Lower lobe of right lung (tissue), 2 donors: Measurements from ENCODE around the gene RAI14. TPM values are rescaled to one million over a fixed set of nuclear protein-coding genes. Genes with fewer than 3 reads are reported as not detected.

Experiments
- ATAC-seq, 2 donors: fragments of 200-7000 bp; cut with Tn5 transposase; one replicate each; pipeline ENCODE4 v1.9.1; 2020 to 2022; ENCODE audit warnings: mild to moderate bottlenecking in 2 of 2, moderate library complexity in 2 of 2
- DNase-seq: peaks from one replicate; pipeline ENCODE4 v3.0.0-alpha.2; 2020
- H3K27ac ChIP-seq: fragments of 200-600 bp; one replicate; pipeline ENCODE4 v1.8.0; 2022
- H3K27me3 ChIP-seq: fragments of 200-600 bp; one replicate; pipeline ENCODE4 v1.8.0; 2022; ENCODE audit warnings: low read depth
- H3K36me3 ChIP-seq: fragments of 200-600 bp; one replicate; pipeline ENCODE4 v1.8.0; 2022; ENCODE audit warnings: mild to moderate bottlenecking
- H3K4me1 ChIP-seq: fragments of 200-600 bp; one replicate; pipeline ENCODE4 v1.8.0; 2022
- H3K4me3 ChIP-seq: fragments of 200-600 bp; one replicate; pipeline ENCODE4 v1.8.0; 2022; ENCODE audit warnings: mild to moderate bottlenecking
- H3K9me3 ChIP-seq: fragments of 200-600 bp; one replicate; pipeline ENCODE4 v1.8.0; 2022
- CTCF ChIP-seq: fragments of 200-600 bp; IDR thresholded peaks from one replicate; pipeline ENCODE4 v1.8.0; 2022; ENCODE audit warnings: antibody characterized with exemption, mild to moderate bottlenecking
- intact Hi-C: fragments of 100-400 bp; cut with DNase I; formaldehyde crosslinking; loops from one replicate; pipeline ENCODE4 v1.11.0; 2022
- total RNA-seq: library from RNA; stranded (reverse); fragmentation: NEBNext Ultra II Directional; extraction: Animal tissue kit (Norgen Biotek cat#: 25700); gene quantifications from one replicate; pipeline ENCODE4 v1.2.1, GENCODE V29; 2021
- donor health status: DM: no; HTN: yes; CAD: no; lungs with severe emphysema.

Gene RAI14
- total RNA-seq, 1 donor from 2014 or later: 66.8 TPM

DNA sequence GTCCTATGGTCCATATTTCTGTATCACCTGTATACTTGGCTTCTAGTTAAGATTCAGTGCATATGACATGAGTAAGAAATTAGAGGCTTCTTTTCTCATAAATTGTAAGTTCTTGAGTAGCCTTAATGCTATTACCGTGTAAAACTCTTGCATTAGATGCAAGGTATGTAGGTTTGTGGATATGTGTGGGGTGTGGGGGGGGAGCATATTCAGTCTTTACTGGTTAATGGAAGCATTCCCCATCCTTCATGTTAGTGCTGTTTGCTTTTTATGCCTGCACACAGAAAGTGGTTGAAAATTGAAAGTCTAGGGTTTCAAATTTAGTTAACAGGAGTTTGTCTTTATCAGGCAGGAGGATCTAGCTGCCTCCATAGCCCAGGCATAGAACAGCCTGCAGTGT lies 16.1 kb downstream of the RAI14 start:
- Histone ChIP-seq H3K27ac (no peak overlapping the region), H3K36me3 (peaks cover 9% of the 10 kb centered on the region)
- intact Hi-C loops: no loop called here

GRCh38 chr5:34673463-34674125 lies 17.5 kb downstream of the RAI14 start:
- Histone ChIP-seq H3K36me3 (no peaks in the 10 kb centered on the region), H3K4me1 (peaks cover 17% of the 10 kb centered on the region), H3K27me3 (no peaks in the 10 kb centered on the region), H3K27ac (no peak overlapping the region), H3K9me3 (no peaks in the 10 kb centered on the region), H3K4me3 (no peak overlapping the region)
- intact Hi-C loops: no loop called here
- DNase-seq: no peak
- TF ChIP-seq CTCF: no peak
- peak; percentile 35 for ATAC-seq

More for the DNA sequence above, 16.1 kb downstream of the RAI14 start:
- no peak for TF ChIP-seq CTCF
- Histone ChIP-seq H3K4me1 (peaks cover 17% of the 10 kb centered on the region), H3K9me3 (no peaks in the 10 kb centered on the region), H3K27me3 (no peaks in the 10 kb centered on the region), H3K4me3 (no peak overlapping the region)
- ATAC-seq: no peak
- no peak for DNase-seq

DNA sequence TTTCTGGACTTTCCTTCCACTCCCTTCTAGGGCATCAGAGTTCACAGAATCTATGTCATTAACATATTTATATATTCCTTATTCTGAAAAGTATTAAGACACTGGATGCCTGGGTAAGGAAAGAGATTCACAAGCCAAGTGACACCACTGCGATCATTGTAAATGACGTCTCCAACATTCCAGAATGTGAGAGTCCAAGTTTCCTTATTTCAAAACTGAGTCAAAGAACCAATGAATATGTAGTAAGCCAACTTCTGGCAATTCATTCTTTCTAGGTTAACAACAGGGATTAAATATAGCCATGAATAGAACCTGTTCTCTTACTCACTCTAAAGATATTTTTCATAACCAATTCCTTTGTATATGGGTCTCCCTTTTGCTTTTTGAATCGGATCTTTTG lies 18.1 kb downstream of the RAI14 start:
- H3K4me1 ChIP-seq: peaks cover 17% of the 10 kb centered on the region
- no peaks in the 10 kb centered on the region for H3K27me3 ChIP-seq
- no peak overlapping the region for H3K27ac ChIP-seq
- no peak for DNase-seq
- H3K4me3 ChIP-seq: no peak overlapping the region
- no peaks in the 10 kb centered on the region for H3K36me3 ChIP-seq
- H3K9me3 ChIP-seq: no peaks in the 10 kb centered on the region
- TF ChIP-seq CTCF: no peak
- intact Hi-C loops: no loop called here
- no peak for ATAC-seq

GRCh38 chr5:34675857-34676256 lies 19.7 kb downstream of the RAI14 start:
- ATAC-seq: no peak

GRCh38 chr5:34676416-34676815 lies 20.3 kb downstream of the RAI14 start:
- peaks cover 17% of the 10 kb centered on the region for H3K4me1 ChIP-seq
- H3K27me3 ChIP-seq: no peaks in the 10 kb centered on the region
- H3K4me3 ChIP-seq: no peak overlapping the region
- no peak overlapping the region for H3K27ac ChIP-seq
- ATAC-seq (no peak), DNase-seq (no peak)
- intact Hi-C loops: no loop called here
- no peaks in the 10 kb centered on the region for H3K9me3 ChIP-seq
- H3K36me3 ChIP-seq: no peaks in the 10 kb centered on the region
- no peak for TF ChIP-seq CTCF

More at GRCh38 chr5:34675857-34676256, 19.7 kb downstream of the RAI14 start:
- H3K4me1 ChIP-seq: peaks cover 17% of the 10 kb centered on the region
- no peak for TF ChIP-seq CTCF
- H3K27ac ChIP-seq: no peak overlapping the region
- H3K36me3 ChIP-seq: no peaks in the 10 kb centered on the region
- no peak overlapping the region for H3K4me3 ChIP-seq
- no peak for DNase-seq
- intact Hi-C loops: no loop called here
- no peaks in the 10 kb centered on the region for H3K9me3 ChIP-seq
- H3K27me3 ChIP-seq: no peaks in the 10 kb centered on the region
